ENCODE data around the gene ASTL. TPM values are rescaled to one million over a fixed set of nuclear protein-coding genes. Genes with fewer than 3 reads are reported as not detected.
A peak's percentile ranks its signal among the peaks of the same experiment; 100 is the strongest.

ASTL gene
- total and polyA plus RNA-seq, 2 of the 13 experiments (the other 11 are each of a cell fraction or from before 2014, with no cell fraction given), result not detected

DNA sequence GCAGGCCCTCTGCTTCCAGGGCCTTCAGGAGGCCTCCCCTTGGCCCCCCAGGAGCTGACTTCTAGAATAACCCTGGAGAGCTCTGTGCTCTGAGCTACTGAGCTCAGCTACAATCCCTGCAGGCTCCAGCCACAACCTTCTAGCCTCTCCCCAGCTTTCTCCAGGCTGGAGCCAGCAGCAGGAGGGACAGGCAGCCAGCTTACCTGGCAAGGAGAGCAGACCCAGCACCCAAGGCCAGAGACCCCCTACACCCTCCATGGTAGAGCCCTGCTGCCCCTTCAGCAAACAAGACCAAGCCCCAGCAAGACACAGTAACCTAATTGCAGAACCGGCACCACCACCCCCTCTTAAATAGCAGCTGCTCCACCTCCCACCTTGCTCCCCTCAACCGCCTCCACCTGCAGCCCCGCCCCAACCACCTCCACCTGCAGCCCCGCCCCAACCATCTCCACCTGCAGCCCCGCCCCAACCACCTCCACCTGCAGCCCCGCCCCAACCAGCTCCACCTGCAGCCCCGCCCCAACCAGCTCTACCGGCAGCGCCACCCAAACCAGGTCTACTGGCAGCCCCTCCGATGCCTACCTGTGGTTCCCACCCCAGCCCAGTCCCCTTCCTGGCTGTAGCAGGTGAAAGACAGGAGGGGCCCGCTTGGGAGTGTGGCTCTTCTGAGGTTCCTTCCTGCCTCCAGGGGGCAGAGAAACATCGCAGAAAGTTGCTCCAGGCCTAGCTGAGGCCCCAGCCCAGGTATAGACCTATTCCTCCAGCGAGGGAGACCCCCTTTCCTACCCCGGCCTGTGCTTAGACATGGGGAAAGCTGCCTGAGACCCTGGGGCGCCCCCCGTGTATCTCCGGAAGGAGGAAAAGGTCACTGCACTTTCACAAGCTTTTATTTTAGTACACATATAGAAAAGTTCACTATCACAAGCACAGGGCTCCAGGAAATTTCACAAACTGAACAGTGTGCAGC lies at the start of gene ASTL (continued):
- TF ChIP-seq ZNF382 (CRISPR knock-in tag; IDR thresholded peaks at IDR 0.05; ENCODE audit: borderline replicate concordance) (no peak), RXRB (CRISPR knock-in tag; IDR thresholded peaks at IDR 0.05; ENCODE audit: borderline replicate concordance) (peak; percentile 26; the same call in 1 of the 2 replicates), RBM22 (optimal IDR thresholded peaks at IDR 0.05; ENCODE audit: low read length) (no peak), CREM (IDR thresholded peaks at IDR 0.05) (no peak), CREM (CRISPR knock-in tag; IDR thresholded peaks at IDR 0.05) (no peak), HHEX (CRISPR knock-in tag; IDR thresholded peaks at IDR 0.05) (no peak), ZFX (CRISPR knock-in tag; IDR thresholded peaks at IDR 0.05; ENCODE audit: low read depth) (0 out of 2 replicates have a peak, but pooled peaks have one; percentile 38), SAP130 (CRISPR knock-in tag; IDR thresholded peaks at IDR 0.05; ENCODE audit: low read depth) (0 out of 2 replicates have a peak, but pooled peaks have one; percentile 14), ZNF136 (CRISPR knock-in tag; IDR thresholded peaks at IDR 0.05; ENCODE audit: low read depth) (no peak), FIP1L1 (IDR thresholded peaks at IDR 0.05; ENCODE audit: borderline replicate concordance, insufficient read depth, low read depth, low read length) (no peak), MAX (IDR thresholded peaks at IDR 0.05) (no peak), SMARCE1 (IDR thresholded peaks at IDR 0.05; ENCODE audit: borderline replicate concordance) (no peak), ATF4 (CRISPR knock-in tag; IDR thresholded peaks at IDR 0.05) (no peak), SRSF4 (IDR thresholded peaks at IDR 0.05; ENCODE audit: low read depth, low read length, poor library complexity, severe bottlenecking) (no peak), ZNF207 (IDR thresholded peaks at IDR 0.05; ENCODE audit: borderline replicate concordance) (no peak), ZNF629 (CRISPR knock-in tag; conservative IDR thresholded peaks at IDR 0.05) (no peak), CEBPZ (IDR thresholded peaks at IDR 0.05; ENCODE audit: low read length) (no peak), ZBTB7A (CRISPR knock-in tag; IDR thresholded peaks at IDR 0.05) (no peak)
- TF ChIP-seq, protein P1, sequence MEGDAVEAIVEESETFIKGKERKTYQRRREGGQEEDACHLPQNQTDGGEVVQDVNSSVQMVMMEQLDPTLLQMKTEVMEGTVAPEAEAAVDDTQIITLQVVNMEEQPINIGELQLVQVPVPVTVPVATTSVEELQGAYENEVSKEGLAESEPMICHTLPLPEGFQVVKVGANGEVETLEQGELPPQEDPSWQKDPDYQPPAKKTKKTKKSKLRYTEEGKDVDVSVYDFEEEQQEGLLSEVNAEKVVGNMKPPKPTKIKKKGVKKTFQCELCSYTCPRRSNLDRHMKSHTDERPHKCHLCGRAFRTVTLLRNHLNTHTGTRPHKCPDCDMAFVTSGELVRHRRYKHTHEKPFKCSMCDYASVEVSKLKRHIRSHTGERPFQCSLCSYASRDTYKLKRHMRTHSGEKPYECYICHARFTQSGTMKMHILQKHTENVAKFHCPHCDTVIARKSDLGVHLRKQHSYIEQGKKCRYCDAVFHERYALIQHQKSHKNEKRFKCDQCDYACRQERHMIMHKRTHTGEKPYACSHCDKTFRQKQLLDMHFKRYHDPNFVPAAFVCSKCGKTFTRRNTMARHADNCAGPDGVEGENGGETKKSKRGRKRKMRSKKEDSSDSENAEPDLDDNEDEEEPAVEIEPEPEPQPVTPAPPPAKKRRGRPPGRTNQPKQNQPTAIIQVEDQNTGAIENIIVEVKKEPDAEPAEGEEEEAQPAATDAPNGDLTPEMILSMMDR (CRISPR knock-in tag; IDR thresholded peaks at IDR 0.05), result peak; percentile 87
- TF ChIP-seq, protein P2, sequence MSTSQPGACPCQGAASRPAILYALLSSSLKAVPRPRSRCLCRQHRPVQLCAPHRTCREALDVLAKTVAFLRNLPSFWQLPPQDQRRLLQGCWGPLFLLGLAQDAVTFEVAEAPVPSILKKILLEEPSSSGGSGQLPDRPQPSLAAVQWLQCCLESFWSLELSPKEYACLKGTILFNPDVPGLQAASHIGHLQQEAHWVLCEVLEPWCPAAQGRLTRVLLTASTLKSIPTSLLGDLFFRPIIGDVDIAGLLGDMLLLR (CRISPR knock-in tag; IDR thresholded peaks at IDR 0.05), result no peak
- TF ChIP-seq, protein P3, sequence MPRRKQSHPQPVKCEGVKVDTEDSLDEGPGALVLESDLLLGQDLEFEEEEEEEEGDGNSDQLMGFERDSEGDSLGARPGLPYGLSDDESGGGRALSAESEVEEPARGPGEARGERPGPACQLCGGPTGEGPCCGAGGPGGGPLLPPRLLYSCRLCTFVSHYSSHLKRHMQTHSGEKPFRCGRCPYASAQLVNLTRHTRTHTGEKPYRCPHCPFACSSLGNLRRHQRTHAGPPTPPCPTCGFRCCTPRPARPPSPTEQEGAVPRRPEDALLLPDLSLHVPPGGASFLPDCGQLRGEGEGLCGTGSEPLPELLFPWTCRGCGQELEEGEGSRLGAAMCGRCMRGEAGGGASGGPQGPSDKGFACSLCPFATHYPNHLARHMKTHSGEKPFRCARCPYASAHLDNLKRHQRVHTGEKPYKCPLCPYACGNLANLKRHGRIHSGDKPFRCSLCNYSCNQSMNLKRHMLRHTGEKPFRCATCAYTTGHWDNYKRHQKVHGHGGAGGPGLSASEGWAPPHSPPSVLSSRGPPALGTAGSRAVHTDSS (CRISPR knock-in tag; conservative IDR thresholded peaks at IDR 0.05), result no peak
